Chondrocyte (in vitro differentiated cells): Measurements from ENCODE around the gene INPP4B. TPM values are rescaled to one million over a fixed set of nuclear protein-coding genes. Genes with fewer than 3 reads are reported as not detected.

Source experiments
- DNase-seq: peaks from one replicate; pipeline ENCODE4 v3.0.0; 2021; ENCODE audit warnings: mixed read lengths, low spot score
- H3K27ac Mint-ChIP-seq: one replicate; pipeline ENCODE4 v1.8.0; 2021; ENCODE audit warnings: mild to moderate bottlenecking, moderate library complexity, mixed read lengths; ENCODE audit not compliant: unreplicated experiment
- H3K27me3 Mint-ChIP-seq: 2 replicates; pipeline ENCODE4 v1.8.0; 2021; ENCODE audit warnings: low read depth, mixed read lengths
- H3K36me3 Mint-ChIP-seq: 2 replicates; pipeline ENCODE4 v1.8.0; 2021; ENCODE audit warnings: low read depth, mixed read lengths
- H3K4me1 Mint-ChIP-seq: 2 replicates; pipeline ENCODE4 v1.8.0; 2021; ENCODE audit warnings: low read depth, mild to moderate bottlenecking, mixed read lengths
- H3K4me3 Mint-ChIP-seq: one replicate; pipeline ENCODE4 v1.8.0; 2021; ENCODE audit warnings: mild to moderate bottlenecking, moderate library complexity, mixed read lengths; ENCODE audit not compliant: unreplicated experiment
- H3K9me3 Mint-ChIP-seq: 2 replicates; pipeline ENCODE4 v1.8.0; 2021; ENCODE audit warnings: low read depth, mixed read lengths
- CTCF ChIP-seq: fragments of 200-600 bp; sonication (generic); IDR thresholded peaks from 2 replicates; pipeline ENCODE4 v1.5.0; 2021; ENCODE audit warnings: antibody characterized with exemption, mild to moderate bottlenecking, moderate library complexity
- total RNA-seq: library from RNA; stranded (reverse); gene quantifications from 3 replicates; pipeline ENCODE4 v1.2.1, GENCODE V29; 2021

Gene INPP4B
- total RNA-seq, 1 donor from 2014 or later, result 30.0 TPM

- no peaks in the 10 kb centered on the region for H3K27me3 Mint-ChIP-seq
- H3K36me3 Mint-ChIP-seq, result peaks cover 1% of the 10 kb centered on the region
- H3K9me3 Mint-ChIP-seq, result no peaks in the 10 kb centered on the region
- H3K27ac Mint-ChIP-seq, result no peak overlapping the region
- peaks cover 5% of the 10 kb centered on the region for H3K4me1 Mint-ChIP-seq
- TF ChIP-seq CTCF, result no peak
- no peak for DNase-seq
- H3K4me3 Mint-ChIP-seq, result no peak overlapping the region
Measured at GRCh38 chr4:142725886-142726285, 120.2 kb downstream of the INPP4B start.

- Mint-ChIP-seq H3K4me1 (peaks cover 12% of the 10 kb centered on the region), H3K36me3 (no peaks in the 10 kb centered on the region), H3K27me3 (no peaks in the 10 kb centered on the region), H3K9me3 (peaks cover 3% of the 10 kb centered on the region), H3K27ac (no peak overlapping the region), H3K4me3 (no peak overlapping the region)
- no peak for TF ChIP-seq CTCF
- no peak for DNase-seq
Measured at GRCh38 chr4:142721187-142721586, 124.9 kb downstream of the INPP4B start.

GRCh38 chr4:142719854-142720541 is 126.1 kb downstream of the INPP4B start:
- H3K27ac Mint-ChIP-seq, result no peak overlapping the region
- peaks cover 12% of the 10 kb centered on the region for H3K4me1 Mint-ChIP-seq
- H3K9me3 Mint-ChIP-seq, result peaks cover 3% of the 10 kb centered on the region
- no peak overlapping the region for H3K4me3 Mint-ChIP-seq
- no peaks in the 10 kb centered on the region for H3K36me3 Mint-ChIP-seq
- no peak for DNase-seq
- H3K27me3 Mint-ChIP-seq, result no peaks in the 10 kb centered on the region
- TF ChIP-seq CTCF, result peak; percentile 91

- peaks cover 12% of the 10 kb centered on the region for H3K4me1 Mint-ChIP-seq
- peaks cover 3% of the 10 kb centered on the region for H3K9me3 Mint-ChIP-seq
- no peak for TF ChIP-seq CTCF
- H3K27me3 Mint-ChIP-seq, result no peaks in the 10 kb centered on the region
- H3K4me3 Mint-ChIP-seq, result no peak overlapping the region
- no peak for DNase-seq
- no peak overlapping the region for H3K27ac Mint-ChIP-seq
- no peaks in the 10 kb centered on the region for H3K36me3 Mint-ChIP-seq
Measured at GRCh38 chr4:142718981-142719380, 127.1 kb downstream of the INPP4B start.

- Mint-ChIP-seq H3K27me3 (no peaks in the 10 kb centered on the region), H3K4me1 (peaks cover 6% of the 10 kb centered on the region)
- no peak for TF ChIP-seq CTCF
Measured at GRCh38 chr4:142715727-142716126, 130.4 kb downstream of the INPP4B start.

More at GRCh38 chr4:142715727-142716126, 130.4 kb downstream of the INPP4B start:
- peaks cover 3% of the 10 kb centered on the region for H3K9me3 Mint-ChIP-seq
- no peaks in the 10 kb centered on the region for H3K36me3 Mint-ChIP-seq
- no peak for DNase-seq
- no peak overlapping the region for H3K27ac Mint-ChIP-seq
- no peak overlapping the region for H3K4me3 Mint-ChIP-seq
